GM13976 (cell line): ENCODE results near the gene NELL1.

Experiments
- DNase-seq: peaks from one replicate; pipeline ENCODE4 v3.0.0; 2012; ENCODE audit warnings: low spot score
- in situ Hi-C: fragments of 300-500 bp; cut with MboI; formaldehyde crosslinking; loops from one replicate; pipeline ENCODE4 v1.12.0; 2022; ENCODE audit warnings: low sequenced_read_pairs, mixed read lengths, inconsistent platforms; ENCODE audit not compliant: unreplicated experiment
- TF ChIP-seq, protein P1 (sequence below): IDR thresholded peaks from 2 replicates; pipeline ENCODE4 v1.5.1; 2012; ENCODE audit warnings: borderline replicate concordance, mild to moderate bottlenecking; ENCODE audit not compliant: insufficient read depth; ENCODE audit errors: extremely low read depth, missing control alignments, control extremely low read depth

The NELL1 gene

DNA sequence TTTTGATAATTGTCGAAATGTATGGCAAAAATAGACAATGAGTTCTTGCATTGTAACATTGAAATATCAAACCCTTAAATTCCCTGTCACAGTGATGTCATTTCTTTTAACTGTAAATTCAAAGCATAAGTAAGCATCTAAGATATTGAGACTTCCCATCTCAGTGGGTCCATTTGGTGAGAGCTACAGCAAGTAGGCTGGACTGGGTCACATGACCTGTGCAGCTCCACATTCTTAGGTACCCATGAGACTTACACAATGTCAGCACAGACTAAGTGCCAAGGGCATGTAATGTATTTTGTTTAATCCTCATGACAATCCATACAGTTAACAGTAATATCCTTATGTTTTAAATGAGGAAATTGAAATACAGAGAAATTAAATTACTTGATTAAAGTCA lies 210.7 kb downstream of the NELL1 start:
- in situ Hi-C loops, result no loop called here
- no peak for DNase-seq
- TF ChIP-seq, protein P1, sequence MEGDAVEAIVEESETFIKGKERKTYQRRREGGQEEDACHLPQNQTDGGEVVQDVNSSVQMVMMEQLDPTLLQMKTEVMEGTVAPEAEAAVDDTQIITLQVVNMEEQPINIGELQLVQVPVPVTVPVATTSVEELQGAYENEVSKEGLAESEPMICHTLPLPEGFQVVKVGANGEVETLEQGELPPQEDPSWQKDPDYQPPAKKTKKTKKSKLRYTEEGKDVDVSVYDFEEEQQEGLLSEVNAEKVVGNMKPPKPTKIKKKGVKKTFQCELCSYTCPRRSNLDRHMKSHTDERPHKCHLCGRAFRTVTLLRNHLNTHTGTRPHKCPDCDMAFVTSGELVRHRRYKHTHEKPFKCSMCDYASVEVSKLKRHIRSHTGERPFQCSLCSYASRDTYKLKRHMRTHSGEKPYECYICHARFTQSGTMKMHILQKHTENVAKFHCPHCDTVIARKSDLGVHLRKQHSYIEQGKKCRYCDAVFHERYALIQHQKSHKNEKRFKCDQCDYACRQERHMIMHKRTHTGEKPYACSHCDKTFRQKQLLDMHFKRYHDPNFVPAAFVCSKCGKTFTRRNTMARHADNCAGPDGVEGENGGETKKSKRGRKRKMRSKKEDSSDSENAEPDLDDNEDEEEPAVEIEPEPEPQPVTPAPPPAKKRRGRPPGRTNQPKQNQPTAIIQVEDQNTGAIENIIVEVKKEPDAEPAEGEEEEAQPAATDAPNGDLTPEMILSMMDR, result no peak

DNA sequence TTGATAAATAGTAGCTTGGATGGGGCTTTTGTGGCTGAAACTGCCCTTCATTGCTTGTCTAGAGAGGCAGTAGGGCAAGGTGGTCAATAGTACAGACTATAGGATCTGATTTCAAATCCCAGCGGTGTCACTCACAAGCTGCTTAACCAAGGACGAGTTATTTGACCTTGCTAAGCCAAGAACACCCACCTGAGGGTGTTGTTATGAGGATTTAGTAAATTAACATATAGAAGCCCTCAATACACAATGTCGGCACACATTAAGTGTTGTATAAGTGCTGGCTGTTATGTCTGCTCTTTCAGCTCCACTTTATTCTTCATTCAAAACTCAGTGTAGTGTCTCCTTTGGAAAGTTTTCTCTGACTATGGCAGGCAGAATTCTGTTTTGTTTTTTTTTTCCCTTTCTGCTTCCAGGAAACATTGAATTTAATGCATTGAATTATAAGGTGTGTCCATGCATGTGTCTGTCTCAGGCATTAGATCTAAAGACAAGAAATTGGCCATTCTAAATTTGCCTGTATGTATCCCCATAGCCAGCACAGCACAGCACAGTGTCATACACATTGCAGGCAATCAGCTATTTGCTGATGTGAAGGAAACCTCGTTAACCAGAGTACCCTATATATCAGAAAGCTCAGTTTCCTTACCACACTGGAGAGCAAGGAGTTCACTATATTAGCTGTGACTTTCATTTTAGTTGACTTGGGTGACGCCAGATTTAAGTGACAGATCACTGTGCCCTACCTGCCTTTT lies 212.1 kb downstream of the NELL1 start:
- in situ Hi-C loops, result no loop called here
- DNase-seq, result no peak
- TF ChIP-seq, protein P1, result no peak

DNA sequence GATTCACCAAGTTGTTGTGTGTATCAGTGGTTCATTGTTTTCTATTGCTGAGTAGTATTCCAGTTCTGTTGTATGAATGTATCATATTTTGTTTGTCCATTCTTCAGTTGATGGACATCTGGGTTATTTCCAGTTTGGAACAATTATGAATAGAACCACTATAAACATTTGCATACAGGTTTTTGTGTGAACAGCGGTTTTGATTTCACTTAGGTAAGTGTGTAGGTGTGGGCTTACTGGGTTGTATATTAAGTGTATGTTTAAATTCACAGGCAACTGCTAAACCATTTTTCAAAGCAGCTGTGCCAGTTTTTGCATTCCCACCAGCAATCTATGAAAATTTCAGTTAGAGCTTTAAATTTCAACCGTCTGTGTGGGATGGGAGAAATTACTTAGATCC lies 217.8 kb downstream of the NELL1 start:
- in situ Hi-C loops, result no loop called here
- DNase-seq, result no peak
- TF ChIP-seq, protein P1, result no peak

DNA sequence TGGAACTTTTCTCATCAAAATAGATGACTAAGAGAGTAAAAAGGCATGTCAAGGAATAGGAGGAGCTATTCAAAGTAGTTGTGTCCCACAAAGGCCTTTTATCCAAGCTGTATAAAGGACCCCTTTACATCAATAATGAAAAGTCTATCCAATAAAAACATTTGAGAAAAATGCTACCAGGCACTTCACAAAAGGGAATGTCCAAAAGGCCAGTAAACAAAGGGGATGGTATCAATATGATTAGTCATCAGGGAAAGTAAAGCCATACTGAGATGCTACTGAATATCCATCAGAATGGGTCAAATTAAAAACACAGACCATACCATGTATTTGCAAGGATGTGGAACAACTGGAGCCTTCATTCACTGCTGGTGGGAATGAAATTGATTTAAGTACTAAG lies 224.9 kb downstream of the NELL1 start:
- in situ Hi-C loops, result no loop called here
- TF ChIP-seq, protein P1, result no peak
- no peak for DNase-seq

DNA sequence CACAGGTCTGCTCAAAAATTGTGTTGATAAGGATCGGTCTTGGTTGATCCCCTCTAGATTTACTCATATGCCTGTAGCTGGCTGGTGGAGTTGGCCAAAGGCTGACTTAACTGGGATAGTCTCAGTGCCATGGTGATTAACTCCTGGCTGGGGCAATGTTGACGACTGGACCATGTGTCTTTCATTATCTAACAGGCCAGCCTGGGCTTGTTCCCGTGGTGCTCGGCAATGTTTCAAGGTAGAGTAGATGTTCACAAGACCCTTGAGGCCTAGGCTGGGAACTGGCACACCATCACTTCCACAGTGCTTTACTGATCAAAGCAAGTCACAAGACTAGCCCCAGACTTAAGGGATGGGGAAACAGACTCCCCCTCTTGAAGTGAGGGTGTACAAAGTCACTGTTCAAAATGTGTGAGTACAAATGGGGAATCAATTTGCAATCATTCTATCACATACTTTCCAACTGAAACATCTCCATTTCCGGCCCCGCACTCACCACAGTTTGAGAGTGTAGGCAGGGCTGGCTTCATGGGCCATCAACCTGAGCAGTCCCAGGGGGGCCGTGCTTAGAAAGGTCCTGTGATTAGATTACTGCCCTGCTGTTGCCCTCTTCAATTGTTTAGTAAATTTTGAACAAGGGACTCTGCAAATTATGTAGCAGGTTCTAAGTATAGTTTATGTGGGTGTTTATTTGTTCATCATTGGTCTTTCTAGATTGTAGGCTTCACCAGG lies 240.8 kb downstream of the NELL1 start:
- in situ Hi-C loops, result no loop called here
- TF ChIP-seq, protein P1, result no peak
- no peak for DNase-seq

DNA sequence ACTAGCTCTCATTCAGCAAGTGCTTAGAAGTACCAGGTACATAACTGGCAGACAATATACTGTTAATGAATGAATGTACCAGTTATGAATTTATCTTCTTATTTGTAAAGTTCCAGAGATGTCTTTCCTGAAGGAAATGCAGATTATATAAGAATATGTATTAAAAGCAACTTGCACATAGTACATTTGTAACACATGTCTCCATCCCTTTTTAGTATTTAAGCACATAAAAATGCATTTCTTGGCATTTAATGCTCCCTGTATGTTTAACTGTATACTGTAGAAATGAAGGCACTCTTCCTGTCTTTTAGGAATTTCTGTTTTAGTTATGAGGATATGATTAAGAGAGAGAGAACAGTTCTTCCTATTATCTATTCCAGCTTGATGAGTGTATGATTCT lies 241.3 kb downstream of the NELL1 start:
- in situ Hi-C loops, result no loop called here
- TF ChIP-seq, protein P1, result no peak
- no peak for DNase-seq
